Tibial nerve (tissue), 4 donors: ENCODE results near the gene B3GALT6. TPM values are rescaled to one million over a fixed set of nuclear protein-coding genes. Genes with fewer than 3 reads are reported as not detected.

Experiments used
- DNase-seq, 2 donors: peaks; one replicate each; pipeline ENCODE4 v3.0.0-alpha.2; 2019; ENCODE audit warnings: low spot score in 2 of 2
- H3K27ac ChIP-seq, 4 donors: fragments of 200-600 bp; sonication (generic) in 3 of 4; one replicate each; pipeline ENCODE4 v1.5.1; 2017 to 2019; ENCODE audit warnings: mild to moderate bottlenecking in 1 of 4
- H3K27me3 ChIP-seq, 2 donors: fragments of 200-600 bp; sonication (generic) in 1 of 2; one replicate each; pipeline versions ENCODE4 v1.5.1 to v1.6.0; 2017 to 2019
- H3K36me3 ChIP-seq, 3 donors: fragments of 200-600 bp; sonication (generic); one replicate each; pipeline ENCODE4 v1.5.1; 2018 to 2019
- H3K4me1 ChIP-seq, 4 donors: fragments of 200-600 bp; sonication (generic) in 3 of 4; one replicate each; pipeline ENCODE4 v1.5.1; 2017 to 2019
- H3K4me3 ChIP-seq, 4 donors: fragments of 200-600 bp; sonication (generic) in 3 of 4; one replicate each; pipeline ENCODE4 v1.5.1; 2017 to 2019; ENCODE audit warnings: mild to moderate bottlenecking in 1 of 4, moderate library complexity in 1 of 4
- H3K9me3 ChIP-seq, 4 donors: fragments of 200-600 bp; sonication (generic) in 3 of 4; one replicate each; pipeline ENCODE4 v1.5.1; 2017 to 2019
- EP300 ChIP-seq, 2 donors: sonication (generic); formaldehyde crosslinking; IDR thresholded peaks; one replicate each; pipeline ENCODE4 v1.6.1; 2017; ENCODE audit warnings: antibody characterized with exemption in 2 of 2, mild to moderate bottlenecking in 1 of 2
- POLR2A ChIP-seq, 2 donors: fragments of 450-650 bp; IDR thresholded peaks; one replicate each; pipeline ENCODE4 v1.6.1; 2017; ENCODE audit warnings: antibody characterized with exemption in 2 of 2, mild to moderate bottlenecking in 2 of 2, moderate library complexity in 2 of 2
- WGBS, 2 donors: methylation state at CpG; one replicate each; pipeline ENCODE4 v1.1.5; 2018; 5-methylcytosine and 5-hydroxymethylcytosine counted together
- total RNA-seq, 4 donors: library from RNA; depleted of rRNA; stranded (reverse); fragments of >200 nt; gene quantifications; one replicate each; pipeline ENCODE4 v1.1.0, GENCODE V29; 2016
- TF ChIP-seq, protein P1 (sequence below), 5 experiments: fragments of 200-600 bp in 3 of 5; fragments of 450-650 bp in 2 of 5; sonication (generic) in 3 of 5; IDR thresholded peaks; one replicate each; pipeline ENCODE4 v1.5.1; 2016 to 2019; ENCODE audit warnings: antibody characterized with exemption in 5 of 5, mild to moderate bottlenecking in 3 of 5, moderate library complexity in 2 of 5

Gene B3GALT6
- total RNA-seq, 4 donors from 2014 or later: 13.3 to 24.0 (median 21.4) TPM

- Histone ChIP-seq H3K27me3 (peaks cover 0 to 68% of the 10 kb centered on the region in 2 donors), H3K9me3 (no peaks in the 10 kb centered on the region)
- 62 to 71% methylated on average over 8 to 15 of the region's 19 CpGs for WGBS, 2 donors
Observed at GRCh38 chr1:1238702-1239178, 6.7 kb downstream of the B3GALT6 start.

GRCh38 chr1:1239227-1239613 lies 7.2 kb downstream of the B3GALT6 start:
- TF ChIP-seq, protein P1, sequence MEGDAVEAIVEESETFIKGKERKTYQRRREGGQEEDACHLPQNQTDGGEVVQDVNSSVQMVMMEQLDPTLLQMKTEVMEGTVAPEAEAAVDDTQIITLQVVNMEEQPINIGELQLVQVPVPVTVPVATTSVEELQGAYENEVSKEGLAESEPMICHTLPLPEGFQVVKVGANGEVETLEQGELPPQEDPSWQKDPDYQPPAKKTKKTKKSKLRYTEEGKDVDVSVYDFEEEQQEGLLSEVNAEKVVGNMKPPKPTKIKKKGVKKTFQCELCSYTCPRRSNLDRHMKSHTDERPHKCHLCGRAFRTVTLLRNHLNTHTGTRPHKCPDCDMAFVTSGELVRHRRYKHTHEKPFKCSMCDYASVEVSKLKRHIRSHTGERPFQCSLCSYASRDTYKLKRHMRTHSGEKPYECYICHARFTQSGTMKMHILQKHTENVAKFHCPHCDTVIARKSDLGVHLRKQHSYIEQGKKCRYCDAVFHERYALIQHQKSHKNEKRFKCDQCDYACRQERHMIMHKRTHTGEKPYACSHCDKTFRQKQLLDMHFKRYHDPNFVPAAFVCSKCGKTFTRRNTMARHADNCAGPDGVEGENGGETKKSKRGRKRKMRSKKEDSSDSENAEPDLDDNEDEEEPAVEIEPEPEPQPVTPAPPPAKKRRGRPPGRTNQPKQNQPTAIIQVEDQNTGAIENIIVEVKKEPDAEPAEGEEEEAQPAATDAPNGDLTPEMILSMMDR (IDR thresholded peaks at IDR 0.05): no peak
- TF ChIP-seq POLR2A (IDR thresholded peaks at IDR 0.05) (no peak), EP300 (IDR thresholded peaks at IDR 0.05) (no peak)
- DNase-seq: no peak
- Histone ChIP-seq H3K27ac (no peak overlapping the region), H3K9me3 (no peaks in the 10 kb centered on the region), H3K27me3 (peaks cover 0 to 73% of the 10 kb centered on the region in 2 donors), H3K4me3 (no peak overlapping the region), H3K4me1 (peaks cover 0 to 43% (median 9%) of the 10 kb centered on the region in 4 donors), H3K36me3 (peaks cover 0 to 43% (median 0%) of the 10 kb centered on the region in 3 donors)
- WGBS, 2 donors: 30 to 69% methylated on average over 3 to 6 of the region's 15 CpGs

More at GRCh38 chr1:1238702-1239178, 6.7 kb downstream of the B3GALT6 start:
- DNase-seq: no peak
- peaks cover 0 to 42% (median 7%) of the 10 kb centered on the region in 4 donors for H3K4me1 ChIP-seq
- TF ChIP-seq, protein P1 (IDR thresholded peaks at IDR 0.05): no peak
- TF ChIP-seq EP300 (IDR thresholded peaks at IDR 0.05) (no peak), POLR2A (IDR thresholded peaks at IDR 0.05) (no peak)
- H3K4me3 ChIP-seq: no peak overlapping the region
- H3K36me3 ChIP-seq: peaks cover 0 to 47% (median 0%) of the 10 kb centered on the region in 3 donors
- no peak overlapping the region for H3K27ac ChIP-seq

GRCh38 chr1:1239614-1240347 lies 7.7 kb downstream of the B3GALT6 start:
- H3K36me3 ChIP-seq: peaks cover 0 to 37% (median 0%) of the 10 kb centered on the region in 3 donors
- no peak for DNase-seq
- H3K27me3 ChIP-seq: peaks cover 0 to 76% of the 10 kb centered on the region in 2 donors
- WGBS, 2 donors: 22 to 38% methylated on average over 6 to 13 of the region's 30 CpGs
- H3K4me1 ChIP-seq: peaks cover 0 to 46% (median 9%) of the 10 kb centered on the region in 4 donors
- no peak for TF ChIP-seq EP300 (IDR thresholded peaks at IDR 0.05)
- no peak for TF ChIP-seq POLR2A (IDR thresholded peaks at IDR 0.05)
- TF ChIP-seq, protein P1 (IDR thresholded peaks at IDR 0.05): no peak
- H3K4me3 ChIP-seq: no peak overlapping the region
- no peak overlapping the region for H3K27ac ChIP-seq
- H3K9me3 ChIP-seq: no peaks in the 10 kb centered on the region

- DNase-seq: no peak
- Histone ChIP-seq H3K4me1 (peaks cover 0 to 46% (median 9%) of the 10 kb centered on the region in 4 donors), H3K36me3 (peaks cover 0 to 31% (median 0%) of the 10 kb centered on the region in 3 donors), H3K9me3 (no peaks in the 10 kb centered on the region), H3K27me3 (peaks cover 0 to 78% of the 10 kb centered on the region in 2 donors), H3K4me3 (no peak overlapping the region), H3K27ac (no peak overlapping the region)
- TF ChIP-seq POLR2A (IDR thresholded peaks at IDR 0.05) (no peak), EP300 (IDR thresholded peaks at IDR 0.05) (no peak)
- TF ChIP-seq, protein P1 (IDR thresholded peaks at IDR 0.05): no peak
- WGBS, 2 donors: 17 to 57% methylated on average over 2 to 3 of the region's 11 CpGs
Observed at GRCh38 chr1:1240348-1240732, 8.3 kb downstream of the B3GALT6 start.
